ENCODE measurements around the gene FAM110C. TPM values are rescaled to one million over a fixed set of nuclear protein-coding genes. Genes with fewer than 3 reads are reported as not detected.

FAM110C gene, protein sequence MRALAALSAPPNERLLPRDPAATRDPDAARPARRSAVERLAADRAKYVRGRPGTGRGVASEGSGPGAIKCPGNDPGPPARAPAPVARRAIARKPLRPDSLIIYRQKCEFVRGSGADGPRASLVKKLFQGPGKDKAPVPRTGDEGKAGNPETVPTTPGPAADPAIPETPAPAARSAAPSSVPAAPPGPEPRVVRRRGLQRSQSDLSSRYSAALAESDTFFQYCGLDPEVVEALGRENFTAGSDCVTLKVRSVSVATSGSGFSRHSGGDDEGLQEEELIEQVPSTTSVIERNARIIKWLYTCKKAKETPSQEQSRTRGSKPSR
- total RNA-seq (ENCODE audit: unreplicated experiment) = not detected
- long read RNA-seq = 0 reads

DNA sequence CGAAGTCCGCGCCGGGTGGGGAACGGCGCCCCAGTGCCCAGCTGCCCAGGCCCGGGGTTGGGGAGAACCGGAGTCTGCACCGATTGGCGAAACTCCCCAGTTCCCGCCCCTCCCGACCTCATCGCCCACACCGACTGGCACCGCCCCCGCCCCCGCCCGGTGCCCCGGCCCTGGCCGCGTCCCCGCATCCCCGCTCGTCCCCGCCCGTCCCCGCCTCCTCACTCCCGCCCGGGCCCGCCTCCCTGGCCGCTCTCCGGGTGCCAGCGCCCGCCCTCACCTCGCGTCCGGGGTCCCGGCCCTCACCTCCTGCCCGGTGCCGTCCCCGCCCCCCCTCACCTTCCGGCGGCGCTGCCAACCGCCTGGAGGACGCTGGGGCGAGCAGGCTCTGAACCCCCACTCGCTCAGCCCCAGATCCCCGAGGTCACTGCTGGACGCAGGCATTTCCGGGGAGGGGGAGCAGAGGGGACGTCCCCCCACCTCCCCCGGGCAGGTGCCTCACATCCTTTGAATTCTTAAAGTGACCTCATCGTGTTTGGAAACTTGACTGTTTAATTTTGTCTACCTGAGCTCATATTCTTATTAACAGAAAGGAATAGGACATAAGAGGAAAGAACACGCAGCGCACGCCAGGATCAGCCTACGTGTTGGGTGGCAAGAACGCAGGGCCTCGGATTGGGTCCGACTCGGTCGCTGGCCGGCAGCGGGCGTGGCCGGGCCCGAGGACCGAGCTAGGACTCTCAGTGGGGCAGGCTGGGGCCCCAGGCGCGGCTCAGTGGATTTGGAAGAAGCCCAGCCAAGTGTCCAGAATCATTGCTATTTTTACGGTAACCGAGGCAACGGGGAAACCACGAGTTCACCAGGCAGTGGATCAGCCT is at the start of gene FAM110C:
Gene FAM110C (minus strand): TSS at position 35 of the 875 bp plus-strand sequence. CDS start 120 bp downstream, outside the sequence.
- H3K4me1 Mint-ChIP-seq (ENCODE audit: low read depth, unreplicated experiment) = peaks cover 2% of the 10 kb centered on the region
- peaks cover 11% of the 10 kb centered on the region for H3K27me3 Mint-ChIP-seq (ENCODE audit: unreplicated experiment)
- H3K4me3 Mint-ChIP-seq (ENCODE audit: unreplicated experiment) = peak within 1 kb of the TSS; percentile 87
- peak; percentile 38 for DNase-seq
- no peaks in the 10 kb centered on the region for H3K9me3 Mint-ChIP-seq (ENCODE audit: unreplicated experiment)
- H3K36me3 Mint-ChIP-seq (ENCODE audit: unreplicated experiment) = no peaks in the 10 kb centered on the region
- TF ChIP-seq, protein P1, sequence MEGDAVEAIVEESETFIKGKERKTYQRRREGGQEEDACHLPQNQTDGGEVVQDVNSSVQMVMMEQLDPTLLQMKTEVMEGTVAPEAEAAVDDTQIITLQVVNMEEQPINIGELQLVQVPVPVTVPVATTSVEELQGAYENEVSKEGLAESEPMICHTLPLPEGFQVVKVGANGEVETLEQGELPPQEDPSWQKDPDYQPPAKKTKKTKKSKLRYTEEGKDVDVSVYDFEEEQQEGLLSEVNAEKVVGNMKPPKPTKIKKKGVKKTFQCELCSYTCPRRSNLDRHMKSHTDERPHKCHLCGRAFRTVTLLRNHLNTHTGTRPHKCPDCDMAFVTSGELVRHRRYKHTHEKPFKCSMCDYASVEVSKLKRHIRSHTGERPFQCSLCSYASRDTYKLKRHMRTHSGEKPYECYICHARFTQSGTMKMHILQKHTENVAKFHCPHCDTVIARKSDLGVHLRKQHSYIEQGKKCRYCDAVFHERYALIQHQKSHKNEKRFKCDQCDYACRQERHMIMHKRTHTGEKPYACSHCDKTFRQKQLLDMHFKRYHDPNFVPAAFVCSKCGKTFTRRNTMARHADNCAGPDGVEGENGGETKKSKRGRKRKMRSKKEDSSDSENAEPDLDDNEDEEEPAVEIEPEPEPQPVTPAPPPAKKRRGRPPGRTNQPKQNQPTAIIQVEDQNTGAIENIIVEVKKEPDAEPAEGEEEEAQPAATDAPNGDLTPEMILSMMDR (IDR thresholded peaks at IDR 0.05; ENCODE audit: partially characterized antibody, unreplicated experiment) = no peak
- H3K27ac Mint-ChIP-seq (ENCODE audit: unreplicated experiment) = no peak within 1 kb of the TSS

DNA sequence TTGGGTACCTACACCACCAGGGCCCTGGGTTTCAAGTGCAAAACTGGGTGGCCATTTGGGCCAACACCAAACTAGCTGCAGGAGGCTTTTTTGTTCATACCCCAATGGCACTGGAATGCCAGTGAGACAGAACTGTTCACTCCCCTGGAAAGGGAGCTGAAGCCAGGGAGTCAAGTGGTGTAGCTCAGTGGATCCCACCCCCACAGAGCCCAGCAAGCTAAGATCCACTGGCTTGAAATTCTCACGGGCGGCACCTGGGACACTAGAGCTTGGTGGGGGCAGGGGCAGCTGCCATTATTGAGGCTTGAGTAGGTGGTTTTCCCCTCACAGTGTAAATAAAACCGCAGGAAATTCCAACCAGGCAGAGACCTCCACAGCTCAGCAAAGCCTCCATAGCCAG is 46.0 kb upstream of the FAM110C start:
- Mint-ChIP-seq H3K9me3 (ENCODE audit: unreplicated experiment) (peaks cover 3% of the 10 kb centered on the region), H3K4me3 (ENCODE audit: unreplicated experiment) (no peak overlapping the region), H3K36me3 (ENCODE audit: unreplicated experiment) (peaks cover 8% of the 10 kb centered on the region), H3K27ac (ENCODE audit: unreplicated experiment) (no peak overlapping the region), H3K27me3 (ENCODE audit: unreplicated experiment) (no peaks in the 10 kb centered on the region), H3K4me1 (ENCODE audit: low read depth, unreplicated experiment) (no peaks in the 10 kb centered on the region)
- DNase-seq = no peak
- TF ChIP-seq, protein P1 (IDR thresholded peaks at IDR 0.05; ENCODE audit: partially characterized antibody, unreplicated experiment) = no peak

DNA sequence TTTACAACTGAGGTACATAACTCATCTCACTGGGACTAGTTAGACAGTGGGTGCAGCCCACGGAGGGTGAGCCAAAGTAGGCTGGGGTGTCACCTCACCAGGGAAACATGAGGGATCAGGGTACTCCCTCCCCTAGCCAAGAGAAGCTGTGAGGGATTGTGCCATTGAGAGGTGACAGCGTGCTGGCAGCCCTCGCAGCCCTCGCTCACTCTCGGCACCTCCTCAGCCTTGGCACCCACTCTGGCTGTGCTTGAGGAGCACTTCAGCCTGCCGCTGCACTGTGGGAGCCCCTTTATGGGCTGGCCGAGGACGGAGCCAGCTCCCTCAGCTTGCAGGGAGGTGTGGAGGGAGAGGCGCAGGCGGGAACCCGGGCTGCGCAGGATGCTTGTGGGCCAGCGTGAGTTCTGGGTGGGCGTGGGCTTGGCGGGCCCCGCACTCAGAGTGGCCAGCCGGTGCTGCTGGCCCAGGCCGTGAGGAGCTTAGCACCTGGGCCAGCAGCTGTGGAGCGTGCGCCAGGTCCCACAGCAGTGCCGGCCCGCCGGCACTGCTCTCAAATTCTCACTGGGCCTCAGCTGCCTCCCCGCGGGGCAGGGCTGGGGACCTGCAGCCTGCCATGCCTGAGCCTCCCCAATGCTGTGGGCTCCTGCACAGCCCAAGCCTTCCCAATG is 44.5 kb upstream of the FAM110C start:
- DNase-seq = no peak
- Mint-ChIP-seq H3K27me3 (ENCODE audit: unreplicated experiment) (no peaks in the 10 kb centered on the region), H3K4me1 (ENCODE audit: low read depth, unreplicated experiment) (no peaks in the 10 kb centered on the region), H3K27ac (ENCODE audit: unreplicated experiment) (no peak overlapping the region), H3K4me3 (ENCODE audit: unreplicated experiment) (no peak overlapping the region), H3K36me3 (ENCODE audit: unreplicated experiment) (peaks cover 8% of the 10 kb centered on the region), H3K9me3 (ENCODE audit: unreplicated experiment) (peaks cover 3% of the 10 kb centered on the region)
- TF ChIP-seq, protein P1 (IDR thresholded peaks at IDR 0.05; ENCODE audit: partially characterized antibody, unreplicated experiment) = no peak

DNA sequence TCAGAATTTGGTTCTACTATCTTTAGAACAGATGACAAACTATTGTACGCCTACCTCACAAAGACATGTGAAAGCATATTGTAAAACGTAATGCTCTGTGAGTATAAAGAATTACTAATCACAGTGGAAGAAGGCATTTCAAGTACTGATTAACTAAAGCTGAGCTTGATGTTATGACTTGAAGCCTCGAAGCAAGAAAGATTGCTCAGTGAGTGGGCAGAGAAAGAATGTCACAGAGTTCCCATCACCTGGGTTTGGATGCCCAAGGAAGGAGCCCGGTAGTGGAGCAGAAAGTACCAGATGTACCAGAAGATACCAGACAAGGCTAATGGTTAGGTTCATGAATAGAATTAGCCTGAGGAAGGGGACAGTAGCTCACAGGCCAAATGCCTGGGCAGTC is 39.5 kb upstream of the FAM110C start:
- Mint-ChIP-seq H3K27me3 (ENCODE audit: unreplicated experiment) (no peaks in the 10 kb centered on the region), H3K9me3 (ENCODE audit: unreplicated experiment) (peaks cover 3% of the 10 kb centered on the region), H3K27ac (ENCODE audit: unreplicated experiment) (no peak overlapping the region), H3K4me3 (ENCODE audit: unreplicated experiment) (no peak overlapping the region), H3K4me1 (ENCODE audit: low read depth, unreplicated experiment) (no peaks in the 10 kb centered on the region), H3K36me3 (ENCODE audit: unreplicated experiment) (peaks cover 4% of the 10 kb centered on the region)
- no peak for DNase-seq
- TF ChIP-seq, protein P1 (IDR thresholded peaks at IDR 0.05; ENCODE audit: partially characterized antibody, unreplicated experiment) = no peak

Data from glutamatergic neuron (in vitro differentiated cells).